ENCODE data around the gene MYRIP.
A peak's percentile ranks its signal among the peaks of the same experiment; 100 is the strongest.

The MYRIP gene

DNA sequence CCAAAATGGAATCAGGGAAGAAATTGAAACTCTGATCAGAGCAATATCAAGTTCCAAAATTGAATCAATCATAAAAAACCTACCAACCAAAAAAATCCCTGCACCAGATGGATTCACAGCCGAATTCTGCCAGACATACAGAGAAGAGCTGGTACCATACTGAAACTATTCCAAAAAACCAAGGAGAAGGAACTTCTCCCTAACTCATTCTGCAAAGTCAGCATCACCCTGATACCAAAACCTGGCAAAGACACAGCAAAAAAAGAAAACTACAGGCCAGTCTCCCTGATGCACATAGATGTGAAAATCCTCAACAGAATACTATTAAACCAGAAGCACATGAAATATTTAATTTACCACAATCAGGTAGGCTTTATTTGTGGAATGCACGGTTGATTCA, 118.1 kb downstream of the MYRIP start:
- Histone ChIP-seq H3K36me3 (ENCODE audit: control insufficient read depth in 2 of 2, insufficient read depth in 2 of 2, low read length in 2 of 2) (no peaks in the 10 kb centered on the region), H3K4me1 (ENCODE audit: control insufficient read depth, insufficient read depth, low read length) (no peaks in the 10 kb centered on the region), H3K4me3 (ENCODE audit: low read length in 2 of 2) (no peak overlapping the region), H3K9ac (ENCODE audit: low read length in 2 of 2) (no peak overlapping the region), H3K27me3 (ENCODE audit: control insufficient read depth in 1 of 2, insufficient read depth in 2 of 2, low read length in 2 of 2) (no peaks in the 10 kb centered on the region), H3K9me3 (ENCODE audit: control insufficient read depth in 2 of 2, low read length in 2 of 2) (peaks cover 2 to 5% of the 10 kb centered on the region in 2 donors), H3K27ac (ENCODE audit: low read length) (no peak overlapping the region)

DNA sequence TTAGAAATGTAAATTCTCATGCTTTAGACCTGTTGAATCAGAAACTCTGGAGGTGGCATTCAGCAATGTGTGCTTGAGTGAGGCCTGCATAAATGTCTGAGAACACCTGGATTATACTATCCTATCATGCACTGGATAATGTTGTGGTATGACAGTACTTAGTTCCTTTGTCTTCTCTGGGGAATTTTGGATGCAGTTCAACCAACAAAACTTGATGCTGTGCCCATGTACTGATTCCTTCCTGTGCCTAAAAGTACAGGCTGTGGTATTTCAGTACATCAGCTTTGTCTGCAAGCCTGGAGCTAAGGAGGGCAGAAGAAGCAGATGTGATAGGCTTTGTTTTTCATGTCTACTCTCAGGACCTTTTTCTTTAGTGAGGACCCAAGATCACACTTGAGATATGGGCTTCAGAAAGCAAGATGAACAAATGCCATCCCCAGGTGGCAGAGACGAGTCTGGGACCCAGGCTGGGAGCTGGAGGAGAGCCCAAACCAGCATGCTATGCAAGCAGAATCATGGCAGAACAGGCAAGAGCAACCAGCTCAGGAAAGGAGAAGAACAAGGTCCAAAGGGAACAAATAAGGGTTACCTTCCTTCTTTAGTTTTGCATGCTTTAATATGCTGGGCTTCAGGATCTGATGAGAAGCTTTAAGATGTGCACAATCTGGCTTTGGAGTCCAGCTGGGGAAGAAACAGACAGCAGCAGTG, 124.7 kb downstream of the MYRIP start:
- Histone ChIP-seq H3K4me1 (ENCODE audit: control insufficient read depth, insufficient read depth, low read length) (no peaks in the 10 kb centered on the region), H3K9me3 (ENCODE audit: control insufficient read depth in 2 of 2, low read length in 2 of 2) (no peaks in the 10 kb centered on the region), H3K4me3 (ENCODE audit: low read length in 2 of 2) (no peak overlapping the region), H3K27ac (ENCODE audit: low read length) (no peak overlapping the region), H3K36me3 (ENCODE audit: control insufficient read depth in 2 of 2, insufficient read depth in 2 of 2, low read length in 2 of 2) (no peaks in the 10 kb centered on the region), H3K27me3 (ENCODE audit: control insufficient read depth in 1 of 2, insufficient read depth in 2 of 2, low read length in 2 of 2) (no peaks in the 10 kb centered on the region), H3K9ac (ENCODE audit: low read length in 2 of 2) (no peak overlapping the region)

DNA sequence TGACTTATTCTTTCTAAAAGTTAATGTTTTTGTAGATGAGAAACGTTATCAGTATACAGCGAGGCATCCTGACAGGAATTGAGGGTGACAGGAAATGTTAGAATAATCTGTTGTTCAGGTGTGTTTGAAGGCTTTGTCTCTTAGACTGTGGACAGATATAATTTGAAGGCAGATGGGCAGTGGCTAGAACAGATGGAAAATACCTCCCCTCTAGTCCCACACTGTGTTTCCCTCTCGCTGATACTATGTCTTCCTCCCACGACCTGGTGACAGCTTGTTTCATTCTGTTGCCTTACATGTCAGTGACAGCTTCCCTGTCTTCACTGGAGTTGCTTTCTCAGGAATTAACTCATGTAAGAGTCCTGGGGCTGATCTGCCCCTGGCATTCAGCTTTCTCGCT, 125.3 kb downstream of the MYRIP start:
- H3K27ac ChIP-seq (ENCODE audit: low read length) = no peak overlapping the region
- no peaks in the 10 kb centered on the region for H3K4me1 ChIP-seq (ENCODE audit: control insufficient read depth, insufficient read depth, low read length)
- H3K27me3 ChIP-seq (ENCODE audit: control insufficient read depth in 1 of 2, insufficient read depth in 2 of 2, low read length in 2 of 2) = no peaks in the 10 kb centered on the region
- no peak overlapping the region for H3K4me3 ChIP-seq (ENCODE audit: low read length in 2 of 2)
- no peaks in the 10 kb centered on the region for H3K9me3 ChIP-seq (ENCODE audit: control insufficient read depth in 2 of 2, low read length in 2 of 2)
- H3K36me3 ChIP-seq (ENCODE audit: control insufficient read depth in 2 of 2, insufficient read depth in 2 of 2, low read length in 2 of 2) = no peaks in the 10 kb centered on the region
- H3K9ac ChIP-seq (ENCODE audit: low read length in 2 of 2) = no peak overlapping the region

DNA sequence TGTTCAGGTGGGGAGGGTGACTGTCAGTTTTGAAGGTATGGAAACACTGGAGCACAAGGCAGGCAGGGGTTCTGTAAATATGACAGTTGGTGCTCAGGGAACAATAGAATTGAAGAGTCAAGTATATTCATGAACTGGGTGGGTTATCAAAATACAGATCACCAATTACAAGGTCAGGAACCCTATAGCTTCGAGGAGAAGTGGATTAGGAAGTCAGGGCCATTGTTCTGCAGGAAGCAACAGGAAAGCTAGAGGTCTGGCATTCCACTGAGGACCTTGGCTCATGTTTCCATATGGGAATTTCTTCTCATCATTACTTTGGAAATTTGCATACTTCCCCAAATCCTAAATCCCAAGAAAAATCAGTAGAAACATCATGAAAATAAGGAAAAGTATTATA, 125.9 kb downstream of the MYRIP start:
- Histone ChIP-seq H3K9me3 (ENCODE audit: control insufficient read depth in 2 of 2, low read length in 2 of 2) (no peaks in the 10 kb centered on the region), H3K36me3 (ENCODE audit: control insufficient read depth in 2 of 2, insufficient read depth in 2 of 2, low read length in 2 of 2) (no peaks in the 10 kb centered on the region), H3K4me1 (ENCODE audit: control insufficient read depth, insufficient read depth, low read length) (no peaks in the 10 kb centered on the region), H3K27ac (ENCODE audit: low read length) (no peak overlapping the region), H3K9ac (ENCODE audit: low read length in 2 of 2) (no peak overlapping the region), H3K27me3 (ENCODE audit: control insufficient read depth in 1 of 2, insufficient read depth in 2 of 2, low read length in 2 of 2) (no peaks in the 10 kb centered on the region), H3K4me3 (ENCODE audit: low read length in 2 of 2) (no peak overlapping the region)

DNA sequence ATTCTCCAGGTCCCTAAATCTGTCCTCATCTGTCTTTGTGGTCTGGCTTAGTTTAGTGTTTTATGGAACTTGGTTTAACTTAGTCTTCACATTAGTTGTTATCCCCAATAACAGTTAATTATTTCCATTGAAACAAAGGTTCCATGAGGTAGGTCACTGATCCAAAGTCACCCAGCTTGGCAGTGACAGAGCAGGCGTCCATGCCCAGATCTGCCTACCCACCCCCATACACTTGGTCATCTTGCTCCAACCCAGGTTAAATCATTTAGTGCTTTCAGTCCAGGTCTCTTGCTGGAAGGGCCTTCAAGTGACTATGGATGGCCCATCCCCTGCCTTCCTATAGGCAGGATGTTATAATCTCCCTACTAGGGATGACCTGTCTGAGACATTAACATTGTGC, 127.4 kb downstream of the MYRIP start:
- H3K27me3 ChIP-seq (ENCODE audit: control insufficient read depth in 1 of 2, insufficient read depth in 2 of 2, low read length in 2 of 2) = no peaks in the 10 kb centered on the region
- no peak overlapping the region for H3K9ac ChIP-seq (ENCODE audit: low read length in 2 of 2)
- no peak overlapping the region for H3K4me3 ChIP-seq (ENCODE audit: low read length in 2 of 2)
- no peaks in the 10 kb centered on the region for H3K9me3 ChIP-seq (ENCODE audit: control insufficient read depth in 2 of 2, low read length in 2 of 2)
- H3K27ac ChIP-seq (ENCODE audit: low read length) = no peak overlapping the region
- no peaks in the 10 kb centered on the region for H3K4me1 ChIP-seq (ENCODE audit: control insufficient read depth, insufficient read depth, low read length)
- H3K36me3 ChIP-seq (ENCODE audit: control insufficient read depth in 2 of 2, insufficient read depth in 2 of 2, low read length in 2 of 2) = no peaks in the 10 kb centered on the region

DNA sequence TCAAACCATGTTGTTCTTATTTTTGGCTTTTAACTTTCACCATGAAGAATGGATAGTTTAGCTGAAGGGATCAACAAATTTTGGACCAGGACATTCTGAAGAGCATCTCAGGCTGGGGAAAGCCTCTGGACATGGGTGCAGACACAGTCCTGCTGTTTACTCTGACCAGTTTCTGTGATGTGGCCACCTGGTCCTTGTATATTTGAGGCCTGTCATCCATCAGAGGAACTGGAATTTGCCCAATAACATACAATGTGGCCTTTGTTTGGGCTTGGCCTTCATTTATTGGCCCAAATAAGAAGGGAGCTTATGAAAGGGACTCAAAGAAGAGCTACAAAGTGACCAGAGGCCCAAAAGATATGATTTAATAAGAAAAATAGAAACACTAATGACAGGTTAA, 127.9 kb downstream of the MYRIP start:
- Histone ChIP-seq H3K4me3 (ENCODE audit: low read length in 2 of 2) (no peak overlapping the region), H3K27ac (ENCODE audit: low read length) (no peak overlapping the region)

DNA sequence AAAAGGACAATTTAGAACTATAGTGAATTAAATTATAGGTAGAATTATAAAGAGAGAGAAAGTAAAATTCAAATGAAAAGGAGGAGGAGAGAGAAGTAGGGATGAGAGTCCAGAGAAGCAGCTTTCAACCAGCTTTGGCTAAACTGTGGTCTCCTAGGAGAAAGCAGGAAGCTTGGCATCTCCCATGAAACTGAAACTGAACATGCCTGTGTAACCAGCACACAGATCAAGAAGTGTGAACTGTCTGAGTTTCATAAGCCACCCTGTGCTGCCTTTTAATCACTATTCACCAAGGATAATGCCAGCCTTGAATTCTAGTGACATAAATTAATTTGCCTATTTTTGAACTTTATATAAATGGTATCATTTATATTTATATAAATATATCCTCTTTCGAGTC, 128.5 kb downstream of the MYRIP start:
- no peaks in the 10 kb centered on the region for H3K9me3 ChIP-seq (ENCODE audit: control insufficient read depth in 2 of 2, low read length in 2 of 2)
- no peak overlapping the region for H3K4me3 ChIP-seq (ENCODE audit: low read length in 2 of 2)
- no peaks in the 10 kb centered on the region for H3K27me3 ChIP-seq (ENCODE audit: control insufficient read depth in 1 of 2, insufficient read depth in 2 of 2, low read length in 2 of 2)
- no peaks in the 10 kb centered on the region for H3K4me1 ChIP-seq (ENCODE audit: control insufficient read depth, insufficient read depth, low read length)
- H3K36me3 ChIP-seq (ENCODE audit: control insufficient read depth in 2 of 2, insufficient read depth in 2 of 2, low read length in 2 of 2) = no peaks in the 10 kb centered on the region
- no peak overlapping the region for H3K9ac ChIP-seq (ENCODE audit: low read length in 2 of 2)
- H3K27ac ChIP-seq (ENCODE audit: low read length) = no peak overlapping the region

More for the DNA sequence above, 127.9 kb downstream of the MYRIP start:
- Histone ChIP-seq H3K9me3 (ENCODE audit: control insufficient read depth in 2 of 2, low read length in 2 of 2) (no peaks in the 10 kb centered on the region), H3K36me3 (ENCODE audit: control insufficient read depth in 2 of 2, insufficient read depth in 2 of 2, low read length in 2 of 2) (no peaks in the 10 kb centered on the region), H3K4me1 (ENCODE audit: control insufficient read depth, insufficient read depth, low read length) (no peaks in the 10 kb centered on the region), H3K27me3 (ENCODE audit: control insufficient read depth in 1 of 2, insufficient read depth in 2 of 2, low read length in 2 of 2) (no peaks in the 10 kb centered on the region), H3K9ac (ENCODE audit: low read length in 2 of 2) (no peak overlapping the region)

DNA sequence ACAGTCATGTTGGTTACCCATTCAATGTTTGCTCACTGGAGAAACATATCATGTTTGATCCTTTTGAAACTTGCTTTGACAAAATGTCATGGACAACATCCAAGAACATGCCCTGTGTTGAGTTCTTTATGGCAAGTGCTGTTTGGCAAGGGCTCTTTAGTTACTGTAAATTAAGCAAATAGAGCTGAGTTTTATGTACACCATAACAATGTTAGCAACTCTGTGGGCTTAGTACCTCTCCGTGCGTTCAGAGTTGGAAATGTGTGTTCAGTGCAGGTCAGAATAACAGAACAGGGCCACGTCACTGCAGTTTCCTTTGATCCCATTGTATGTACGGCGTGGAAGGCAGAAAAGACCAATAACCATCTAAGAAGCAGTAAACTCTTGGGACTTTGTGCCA, 132.5 kb downstream of the MYRIP start:
- H3K27ac ChIP-seq (ENCODE audit: low read length) = no peak overlapping the region
- no peaks in the 10 kb centered on the region for H3K4me1 ChIP-seq (ENCODE audit: control insufficient read depth, insufficient read depth, low read length)
- H3K9me3 ChIP-seq (ENCODE audit: control insufficient read depth in 2 of 2, low read length in 2 of 2) = peaks cover 0 to 2% of the 10 kb centered on the region in 2 donors
- H3K36me3 ChIP-seq (ENCODE audit: control insufficient read depth in 2 of 2, insufficient read depth in 2 of 2, low read length in 2 of 2) = no peaks in the 10 kb centered on the region
- no peak overlapping the region for H3K4me3 ChIP-seq (ENCODE audit: low read length in 2 of 2)
- no peaks in the 10 kb centered on the region for H3K27me3 ChIP-seq (ENCODE audit: control insufficient read depth in 1 of 2, insufficient read depth in 2 of 2, low read length in 2 of 2)
- H3K9ac ChIP-seq (ENCODE audit: low read length in 2 of 2) = no peak overlapping the region

DNA sequence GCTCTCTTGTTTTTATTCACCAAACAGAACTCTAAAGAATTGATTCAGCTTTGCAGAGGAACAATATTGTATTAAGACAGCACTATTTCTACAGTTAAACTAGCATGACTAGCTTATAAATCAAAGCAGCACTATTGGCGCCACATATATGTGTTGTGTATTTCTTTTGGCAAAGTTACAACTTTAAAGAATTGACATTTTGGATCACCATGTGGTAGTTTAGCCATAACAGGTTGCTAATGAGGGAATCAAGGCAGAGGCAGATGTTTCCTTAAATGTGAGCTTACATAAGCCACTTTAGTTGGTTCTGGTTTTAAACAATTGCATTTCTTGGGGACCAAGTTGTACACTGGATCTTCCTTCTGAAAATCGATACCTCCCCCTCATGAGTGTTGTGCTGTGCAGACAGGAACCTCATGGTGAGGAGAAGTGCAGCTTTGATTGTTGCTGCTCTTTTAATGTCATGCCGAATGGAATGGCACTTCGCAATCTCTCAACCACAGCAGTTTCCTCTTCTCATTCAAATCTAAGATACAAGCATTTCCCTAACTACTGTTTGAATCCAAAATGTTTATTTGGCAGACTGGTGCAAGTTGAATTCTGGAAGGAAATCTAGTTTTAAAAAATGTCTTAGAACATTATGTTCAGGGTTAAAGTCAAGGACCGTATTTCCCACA, 151.2 kb downstream of the MYRIP start:
- Histone ChIP-seq H3K36me3 (ENCODE audit: control insufficient read depth in 2 of 2, insufficient read depth in 2 of 2, low read length in 2 of 2) (no peaks in the 10 kb centered on the region), H3K27me3 (ENCODE audit: control insufficient read depth in 1 of 2, insufficient read depth in 2 of 2, low read length in 2 of 2) (no peaks in the 10 kb centered on the region), H3K27ac (ENCODE audit: low read length) (no peak overlapping the region), H3K4me3 (ENCODE audit: low read length in 2 of 2) (no peak overlapping the region), H3K9ac (ENCODE audit: low read length in 2 of 2) (no peak overlapping the region), H3K9me3 (ENCODE audit: control insufficient read depth in 2 of 2, low read length in 2 of 2) (no peaks in the 10 kb centered on the region), H3K4me1 (ENCODE audit: control insufficient read depth, insufficient read depth, low read length) (peaks cover 2% of the 10 kb centered on the region)

DNA sequence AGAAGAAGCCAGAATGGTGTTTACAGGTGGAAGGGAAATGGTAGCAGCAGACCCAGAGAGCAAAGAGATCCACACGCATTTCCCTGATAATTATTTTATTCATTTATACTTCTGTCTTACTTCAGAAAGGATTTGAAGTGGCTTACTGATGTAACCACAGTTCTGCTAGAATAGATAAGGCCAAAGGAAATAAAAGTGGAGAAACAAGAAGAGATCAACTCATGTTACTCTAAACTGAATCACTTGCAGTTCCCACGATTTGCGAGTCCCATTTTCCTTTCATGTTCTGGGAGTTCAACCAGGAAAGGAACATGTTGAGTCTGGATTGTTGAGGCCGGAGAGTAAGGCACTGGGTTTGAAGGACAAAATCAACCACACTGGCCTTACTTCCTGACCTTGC, 151.8 kb downstream of the MYRIP start:
- Histone ChIP-seq H3K4me1 (ENCODE audit: control insufficient read depth, insufficient read depth, low read length) (peaks cover 2% of the 10 kb centered on the region), H3K9ac (ENCODE audit: low read length in 2 of 2) (no peak overlapping the region), H3K27ac (ENCODE audit: low read length) (peak overlapping the region; percentile 12), H3K9me3 (ENCODE audit: control insufficient read depth in 2 of 2, low read length in 2 of 2) (no peaks in the 10 kb centered on the region), H3K27me3 (ENCODE audit: control insufficient read depth in 1 of 2, insufficient read depth in 2 of 2, low read length in 2 of 2) (no peaks in the 10 kb centered on the region), H3K4me3 (ENCODE audit: low read length in 2 of 2) (no peak overlapping the region), H3K36me3 (ENCODE audit: control insufficient read depth in 2 of 2, insufficient read depth in 2 of 2, low read length in 2 of 2) (no peaks in the 10 kb centered on the region)

DNA sequence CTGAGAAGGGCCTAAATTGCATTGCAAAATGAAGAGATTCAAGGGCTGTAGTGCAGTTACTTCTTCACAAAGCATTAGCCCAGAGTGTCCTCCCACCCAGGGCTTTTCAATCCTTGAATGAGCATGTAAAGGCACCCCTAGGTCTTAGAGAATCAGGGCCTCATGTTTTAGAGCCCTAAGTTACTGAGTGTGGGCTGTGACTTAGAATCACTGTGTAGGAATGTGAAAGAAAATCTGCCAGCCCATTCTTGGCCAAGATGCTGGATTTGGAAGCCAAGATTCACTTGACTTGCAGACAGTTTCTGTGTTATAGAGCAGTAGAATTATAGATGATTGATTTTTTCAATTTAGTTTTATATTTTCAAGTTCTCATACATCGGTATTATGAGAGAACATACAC, 153.2 kb downstream of the MYRIP start:
- no peak overlapping the region for H3K27ac ChIP-seq (ENCODE audit: low read length)
- peaks cover 2% of the 10 kb centered on the region for H3K4me1 ChIP-seq (ENCODE audit: control insufficient read depth, insufficient read depth, low read length)
- H3K4me3 ChIP-seq (ENCODE audit: low read length in 2 of 2) = no peak overlapping the region
- H3K9ac ChIP-seq (ENCODE audit: low read length in 2 of 2) = no peak overlapping the region
- H3K36me3 ChIP-seq (ENCODE audit: control insufficient read depth in 2 of 2, insufficient read depth in 2 of 2, low read length in 2 of 2) = no peaks in the 10 kb centered on the region
- H3K9me3 ChIP-seq (ENCODE audit: control insufficient read depth in 2 of 2, low read length in 2 of 2) = no peaks in the 10 kb centered on the region
- H3K27me3 ChIP-seq (ENCODE audit: control insufficient read depth in 1 of 2, insufficient read depth in 2 of 2, low read length in 2 of 2) = no peaks in the 10 kb centered on the region
